CD14-positive monocyte (primary cell): ENCODE data around the gene ZNF48. TPM values are rescaled to one million over a fixed set of nuclear protein-coding genes. Genes with fewer than 3 reads are reported as not detected.

Experiments used
- DNase-seq, 3 donors: peaks; one replicate each; pipeline ENCODE4 v3.0.0-alpha.2; 2011 to 2022
- H2AFZ ChIP-seq: 2 replicates; pipeline ENCODE4 v1.6.0; 2012; ENCODE audit warnings: mild to moderate bottlenecking, low read depth, low read length, inconsistent platforms; ENCODE audit not compliant: insufficient read depth, poor library complexity, severe bottlenecking
- H3K27ac ChIP-seq, 2 donors: 1 replicate in 1 of 2; 2 replicates in 1 of 2; pipeline ENCODE4 v1.5.1; 2012 to 2013; ENCODE audit warnings: low read length in 2 of 2, control low read depth in 1 of 2, inconsistent platforms in 1 of 2, low read depth in 1 of 2, mild to moderate bottlenecking in 1 of 2
- H3K27me3 ChIP-seq, 2 donors: one replicate each; pipeline versions ENCODE4 v1.6.0 to v1.6.1; 2011 to 2013; ENCODE audit warnings: low read length in 2 of 2; ENCODE audit not compliant: control insufficient read depth in 2 of 2, insufficient read depth in 2 of 2
- H3K36me3 ChIP-seq, 2 donors: replicated peaks in 1 of 2; 1 replicate in 1 of 2; 2 replicates in 1 of 2; pipeline versions ENCODE4 v1.5.1 to v1.6.1; 2012 to 2013; ENCODE audit warnings: low read length in 2 of 2, control low read depth in 1 of 2, inconsistent platforms in 1 of 2, mild to moderate bottlenecking in 1 of 2; ENCODE audit not compliant: insufficient read depth in 2 of 2, control insufficient read depth in 1 of 2
- H3K4me1 ChIP-seq, 2 donors: 1 replicate in 1 of 2; 2 replicates in 1 of 2; pipeline versions ENCODE4 v1.5.1 to v1.6.1; 2012 to 2013; ENCODE audit warnings: low read length in 2 of 2, control low read depth in 1 of 2, inconsistent platforms in 1 of 2, mild to moderate bottlenecking in 1 of 2, moderate library complexity in 1 of 2; ENCODE audit not compliant: insufficient read depth in 2 of 2, control insufficient read depth in 1 of 2
- H3K4me2 ChIP-seq: replicated peaks from 2 replicates; pipeline ENCODE3; 2012; ENCODE audit warnings: low read length, moderate library complexity, mild to moderate bottlenecking; ENCODE audit not compliant: poor library complexity, severe bottlenecking; ENCODE audit errors: extremely low read depth
- H3K4me3 ChIP-seq, 3 experiments: fragments of 200-600 bp in 1 of 3; sonication (generic) in 1 of 3; replicated peaks in 1 of 3; 1 replicate in 2 of 3; 2 replicates in 1 of 3; pipeline ENCODE4 v1.5.1; 2011 to 2013; ENCODE audit warnings: low read length in 3 of 3, mild to moderate bottlenecking in 3 of 3, control low read depth in 2 of 3, low read depth in 2 of 3, inconsistent platforms in 1 of 3, moderate library complexity in 1 of 3
- H3K79me2 ChIP-seq: 2 replicates; pipeline ENCODE4 v1.6.0; 2012; ENCODE audit warnings: mild to moderate bottlenecking, control low read depth, inconsistent platforms, low read length, moderate library complexity; ENCODE audit not compliant: insufficient read depth
- H3K9ac ChIP-seq: 2 replicates; pipeline ENCODE4 v1.6.0; 2017; ENCODE audit warnings: low read length, mild to moderate bottlenecking; ENCODE audit not compliant: insufficient read depth, poor library complexity, severe bottlenecking
- H3K9me3 ChIP-seq, 2 donors: replicated peaks in 1 of 2; 1 replicate in 1 of 2; 2 replicates in 1 of 2; pipeline versions ENCODE4 v1.5.1 to v1.6.1; 2012 to 2013; ENCODE audit warnings: low read length in 2 of 2, control low read depth in 1 of 2; ENCODE audit not compliant: control insufficient read depth in 1 of 2, insufficient read depth in 1 of 2
- H4K20me1 ChIP-seq: 2 replicates; pipeline ENCODE4 v1.6.0; 2012; ENCODE audit warnings: mild to moderate bottlenecking, low read length, control low read depth, moderate library complexity; ENCODE audit not compliant: insufficient read depth
- H3K27ac Mint-ChIP-seq, 7 donors: one replicate each; pipeline ENCODE4 v1.8.0; 2020; ENCODE audit warnings: mild to moderate bottlenecking in 7 of 7, mixed read lengths in 7 of 7, moderate library complexity in 6 of 7, inconsistent platforms in 2 of 7
- H3K27me3 Mint-ChIP-seq, 3 donors: one replicate each; pipeline ENCODE4 v1.8.0; 2021 to 2022; ENCODE audit warnings: low read depth in 3 of 3, mild to moderate bottlenecking in 3 of 3, mixed read lengths in 3 of 3, moderate library complexity in 3 of 3, inconsistent platforms in 1 of 3
- H3K36me3 Mint-ChIP-seq, 2 donors: one replicate each; pipeline ENCODE4 v1.8.0; 2020; ENCODE audit warnings: mixed read lengths in 2 of 2, inconsistent platforms in 1 of 2, mild to moderate bottlenecking in 1 of 2
- H3K4me1 Mint-ChIP-seq: one replicate; pipeline ENCODE4 v1.8.0; 2020; ENCODE audit warnings: mild to moderate bottlenecking, mixed read lengths
- H3K4me3 Mint-ChIP-seq, 2 donors: one replicate each; pipeline ENCODE4 v1.8.0; 2020; ENCODE audit warnings: mild to moderate bottlenecking in 2 of 2, mixed read lengths in 2 of 2, moderate library complexity in 1 of 2
- H3K9me3 Mint-ChIP-seq, 7 donors: one replicate each; pipeline ENCODE4 v1.8.0; 2020 to 2022; ENCODE audit warnings: mixed read lengths in 7 of 7, mild to moderate bottlenecking in 6 of 7, moderate library complexity in 6 of 7, inconsistent platforms in 2 of 7
- CTCF ChIP-seq: fragments of 200-600 bp; IDR thresholded peaks from one replicate; pipeline ENCODE4 v1.8.0; 2022; ENCODE audit warnings: antibody characterized with exemption, mild to moderate bottlenecking
- WGBS: methylation state at CpG from one replicate; pipeline ENCODE4 v1.1.5; 2013; ENCODE audit warnings: missing lambda C conversion rate; ENCODE audit not compliant: insufficient coverage; 5-methylcytosine and 5-hydroxymethylcytosine counted together
- intact Hi-C, 2 donors: fragments of 100-400 bp; cut with micrococcal nuclease; formaldehyde crosslinking; loops; one replicate each; pipeline versions ENCODE4 v1.15.0 to v1.15.1; 2023
- polyA plus RNA-seq, 3 donors: library from polyadenylated mRNA; depleted of rRNA in 1 of 3; unstranded in 2 of 3; stranded (reverse) in 1 of 3; fragments of 300-500 nt in 2 of 3; fragments of >200 nt in 1 of 3; fragmentation: Illumina TruSeq in 2 of 3; gene quantifications; 1 replicate in 2 of 3; 2 replicates in 1 of 3; pipeline ENCODE4 v1.2.3, GENCODE V29; 2012 to 2021

The ZNF48 gene
- polyA plus RNA-seq, 3 donors: 0.67 to 1.4 (median 0.93) TPM

DNA sequence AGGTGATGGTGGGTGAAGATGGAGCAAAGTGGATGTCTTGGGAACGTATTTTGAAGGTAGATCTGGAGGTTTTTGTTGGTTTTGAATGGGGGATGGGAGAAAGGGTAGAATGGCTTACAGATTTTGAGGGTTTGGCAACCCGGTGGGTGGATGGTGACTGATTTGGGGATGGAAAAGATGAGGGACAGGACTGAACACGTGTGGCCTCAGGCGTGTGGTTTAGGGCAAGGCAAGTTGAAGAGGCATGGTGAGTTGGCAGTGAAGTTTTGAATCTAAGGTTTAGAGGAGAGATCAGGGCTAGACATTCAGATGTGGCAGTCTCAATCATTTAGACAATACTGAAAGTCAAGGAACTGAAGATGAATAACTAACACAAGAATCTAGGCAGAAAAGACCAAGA is 39.6 kb downstream of the ZNF48 start:
- H3K9me3 ChIP-seq: no peaks in the 10 kb centered on the region

DNA sequence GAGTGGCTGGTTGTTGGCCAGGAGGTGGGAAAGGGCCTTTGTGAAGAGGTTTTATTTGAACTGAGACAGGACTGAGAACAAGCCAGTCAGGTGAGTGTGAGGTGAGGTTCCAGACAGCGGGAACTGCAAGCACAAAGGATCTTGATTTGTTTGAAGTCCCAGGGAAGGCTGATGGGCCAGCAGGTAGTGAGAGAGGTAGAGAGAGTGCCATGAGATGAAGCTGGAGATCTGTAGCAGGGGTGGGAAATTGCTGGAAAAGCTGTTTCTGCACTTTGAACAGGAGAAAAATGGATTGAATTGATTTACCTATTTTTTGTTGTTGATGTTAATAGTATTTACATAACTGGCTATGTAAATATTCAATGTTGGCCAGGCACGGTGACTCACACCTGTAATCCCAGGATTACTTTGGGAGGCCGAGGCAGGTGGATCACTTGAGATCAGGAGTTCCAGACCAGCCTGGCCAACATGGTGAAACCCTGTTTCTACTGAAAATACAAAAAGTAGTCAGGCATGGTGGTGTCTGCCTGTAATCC is 42.4 kb downstream of the ZNF48 start:
- Histone ChIP-seq H2AFZ (no peak overlapping the region), H4K20me1 (peaks cover under 1% of the 10 kb centered on the region), H3K27me3 (no peaks in the 10 kb centered on the region), H3K27ac (no peak overlapping the region), H3K79me2 (no peaks in the 10 kb centered on the region), H3K4me2 (no peak overlapping the region), H3K4me1 (peaks cover 7 to 8% of the 10 kb centered on the region in 2 donors), H3K9me3 (no peaks in the 10 kb centered on the region), H3K4me3 (no peak overlapping the region), H3K9ac (no peak overlapping the region), H3K36me3 (no peaks in the 10 kb centered on the region)
- WGBS: 96% methylated on average over 3 of the region's 3 CpGs
- Mint-ChIP-seq H3K4me1 (peaks cover 11% of the 10 kb centered on the region), H3K27me3 (peaks cover 0 to 6% (median 2%) of the 10 kb centered on the region in 3 donors), H3K36me3 (no peaks in the 10 kb centered on the region), H3K27ac (peak overlapping the region in 2 of 7 donors; percentile 2 to 15), H3K4me3 (no peak overlapping the region), H3K9me3 (no peaks in the 10 kb centered on the region)
- DNase-seq: no peak
- no peak for TF ChIP-seq CTCF
- intact Hi-C loops: no loop called here

More for the DNA sequence above, 39.6 kb downstream of the ZNF48 start:
- peaks cover under 1% of the 10 kb centered on the region for H3K4me1 Mint-ChIP-seq
- no peak overlapping the region for H3K4me3 Mint-ChIP-seq
- no peaks in the 10 kb centered on the region for H3K36me3 Mint-ChIP-seq
- DNase-seq: no peak
- no peak overlapping the region for H3K27ac Mint-ChIP-seq
- TF ChIP-seq CTCF: no peak
- H3K27ac ChIP-seq: no peak overlapping the region
- H3K9ac ChIP-seq: no peak overlapping the region
- H4K20me1 ChIP-seq: no peaks in the 10 kb centered on the region
- H2AFZ ChIP-seq: no peak overlapping the region
- no peak overlapping the region for H3K4me3 ChIP-seq
- WGBS: 84% methylated on average over 4 of the region's 4 CpGs
- intact Hi-C loops: no loop called here
- H3K4me1 ChIP-seq: peaks cover 10 to 12% of the 10 kb centered on the region in 2 donors
- peaks cover 0 to 6% (median 2%) of the 10 kb centered on the region in 3 donors for H3K27me3 Mint-ChIP-seq
- no peaks in the 10 kb centered on the region for H3K9me3 Mint-ChIP-seq
- H3K4me2 ChIP-seq: no peak overlapping the region
- H3K79me2 ChIP-seq: peaks cover under 1% of the 10 kb centered on the region
- H3K36me3 ChIP-seq: no peaks in the 10 kb centered on the region
- no peaks in the 10 kb centered on the region for H3K27me3 ChIP-seq
